A549 (cell line): ENCODE data around the gene PDE4D. TPM values are rescaled to one million over a fixed set of nuclear protein-coding genes. Genes with fewer than 3 reads are reported as not detected.
"Not testable (repeated sequence)": the region's sequence is repeated elsewhere in the genome, so short reads cannot be mapped to it uniquely, and the experiment has no call there.

Source experiments
- ATAC-seq, 2 experiments: fragments of 200-7000 bp in 1 of 2; fragments of >200 bp in 1 of 2; cut with Nextera tagmentation in 1 of 2; cut with Tn5 transposase in 1 of 2; 3 replicates each; pipeline versions ENCODE4 v1.8.0 to v1.9.1; 2018 to 2020; ENCODE audit warnings: mild to moderate bottlenecking in 1 of 2, moderate library complexity in 1 of 2
- CTCF ChIA-PET: fragments of 300-600 bp; sonication (Branson Sonifier 250); formaldehyde crosslinking; extraction: SDS; loops from one replicate; lab custom pipeline; 2021; ENCODE audit warnings: antibody characterized with exemption, inconsistent platforms; lab: Yijun Ruan, JAX
- POLR2A ChIA-PET: fragments of 350-600 bp; formaldehyde crosslinking; extraction: SDS; loops from one replicate; lab custom pipeline; 2021; ENCODE audit warnings: antibody characterized with exemption, inconsistent platforms; lab: Yijun Ruan, JAX
- DNase-seq, 2 experiments: peaks; one replicate each; pipeline versions ENCODE4 v3.0.0 to v3.0.0-alpha.2; 2011 to 2016; ENCODE audit warnings: low read depth in 1 of 2, low spot score in 1 of 2
- FAIRE-seq: peaks from 2 replicates; lab custom pipeline; 2011; peaks lifted over from hg19 to GRCh38; lab: Jason Lieb, UNC
- H3K27ac ChIP-seq, 2 experiments: fragments of >200 bp; sonication (Bioruptor Twin); formaldehyde crosslinking; 3 replicates each; pipeline ENCODE4 v1.5.1; 2016 to 2017
- H3K4me1 ChIP-seq: fragments of >200 bp; sonication (Bioruptor Twin); formaldehyde crosslinking; 3 replicates; pipeline ENCODE4 v1.6.1; 2016
- H3K4me2 ChIP-seq: fragments of >200 bp; sonication (Bioruptor Twin); formaldehyde crosslinking; 3 replicates; pipeline ENCODE4 v1.6.1; 2016
- H3K4me3 ChIP-seq: fragments of >200 bp; sonication (Bioruptor Twin); formaldehyde crosslinking; 3 replicates; pipeline ENCODE4 v1.5.1; 2016
- H3K9me3 ChIP-seq: fragments of >200 bp; sonication (Bioruptor Twin); formaldehyde crosslinking; 3 replicates; pipeline ENCODE4 v1.6.1; 2016
- CBX8 ChIP-seq: fragments of 200-600 bp; sonication (generic); IDR thresholded peaks from 2 replicates; pipeline ENCODE4 v1.6.1; 2016
- CEBPB ChIP-seq, 2 experiments: fragments of >200 bp in 1 of 2; sonication (Bioruptor Twin) in 1 of 2; formaldehyde crosslinking in 1 of 2; IDR thresholded peaks; 2 replicates each; pipeline ENCODE4 v1.6.1; 2012 to 2016
- CHD2 ChIP-seq: fragments of 150-350 bp; IDR thresholded peaks from 2 replicates; pipeline ENCODE4 v1.6.1; 2014; ENCODE audit warnings: low read length; ENCODE audit not compliant: partially characterized antibody
- EHMT2 ChIP-seq: fragments of 200-600 bp; sonication (generic); IDR thresholded peaks from 2 replicates; pipeline ENCODE4 v1.6.1; 2016; ENCODE audit warnings: antibody characterized with exemption, low read depth, mild to moderate bottlenecking, moderate library complexity
- FOSB ChIP-seq: fragments of 250-450 bp; sonication (Bioruptor Pico); IDR thresholded peaks from 2 replicates; pipeline ENCODE4 v1.5.0; 2020; ENCODE audit warnings: mild to moderate bottlenecking, moderate library complexity
- FOSL2 ChIP-seq, 2 experiments: fragments of 450-650 bp in 1 of 2; fragments of >200 bp in 1 of 2; sonication (Bioruptor Twin) in 1 of 2; formaldehyde crosslinking; IDR thresholded peaks; 2 replicates each; pipeline versions ENCODE4 v1.5.0 to v1.6.1; 2016 to 2020; ENCODE audit warnings: mild to moderate bottlenecking in 1 of 2, moderate library complexity in 1 of 2
- HMGXB4 ChIP-seq: fragments of 250-450 bp; sonication (Bioruptor Pico); IDR thresholded peaks from 2 replicates; pipeline ENCODE4 v1.5.0; 2021; ENCODE audit warnings: mild to moderate bottlenecking, moderate library complexity, borderline replicate concordance
- HOXA7 ChIP-seq: fragments of 250-450 bp; sonication (Bioruptor Pico); IDR thresholded peaks from 2 replicates; pipeline ENCODE4 v1.5.0; 2020; ENCODE audit warnings: mild to moderate bottlenecking, moderate library complexity
- HOXB5 ChIP-seq: fragments of 250-450 bp; sonication (Bioruptor Pico); IDR thresholded peaks from 2 replicates; pipeline ENCODE4 v1.5.0; 2020; ENCODE audit warnings: mild to moderate bottlenecking, moderate library complexity
- JUN ChIP-seq, 2 experiments: fragments of >200 bp; sonication (Bioruptor Twin); formaldehyde crosslinking; IDR thresholded peaks; 2 replicates in 1 of 2; 3 replicates in 1 of 2; pipeline ENCODE4 v1.6.1; 2016 to 2017
- MAX ChIP-seq: IDR thresholded peaks from 2 replicates; pipeline ENCODE4 v1.6.1; 2012
- NFE2L2 ChIP-seq: fragments of 150-350 bp; conservative IDR thresholded peaks from 2 replicates; pipeline ENCODE4 v1.6.1; 2014; ENCODE audit warnings: low read length
- PBX3 ChIP-seq: IDR thresholded peaks from 2 replicates; pipeline ENCODE4 v1.6.1; 2012
- POLR2A ChIP-seq: IDR thresholded peaks from 2 replicates; pipeline ENCODE4 v1.6.1; 2012; ENCODE audit warnings: mild to moderate bottlenecking, low read length
- POLR2AphosphoS2 ChIP-seq: conservative IDR thresholded peaks from 2 replicates; pipeline ENCODE4 v1.6.1; 2012; ENCODE audit warnings: low read length, improper control_type of control experiment, inconsistent platforms
- RAD21 ChIP-seq, 2 experiments: fragments of >200 bp in 1 of 2; sonication (Bioruptor Twin) in 1 of 2; formaldehyde crosslinking in 1 of 2; IDR thresholded peaks in 1 of 2; conservative IDR thresholded peaks in 1 of 2; 2 replicates in 1 of 2; 3 replicates in 1 of 2; pipeline ENCODE4 v1.6.1; 2012 to 2018; ENCODE audit warnings: inconsistent platforms in 1 of 2
- RARB ChIP-seq: fragments of 250-450 bp; sonication (Bioruptor Pico); IDR thresholded peaks from 2 replicates; pipeline ENCODE4 v1.8.0; 2021; ENCODE audit warnings: mild to moderate bottlenecking, moderate library complexity
- SREBF2 ChIP-seq: fragments of 450-650 bp; IDR thresholded peaks from 2 replicates; pipeline ENCODE4 v1.6.1; 2014; ENCODE audit warnings: mild to moderate bottlenecking, moderate library complexity
- TFCP2L1 ChIP-seq: fragments of 250-450 bp; sonication (Bioruptor Pico); IDR thresholded peaks from 2 replicates; pipeline ENCODE4 v1.5.0; 2021; ENCODE audit warnings: mild to moderate bottlenecking
- ZSCAN20 ChIP-seq: fragments of 250-450 bp; sonication (Bioruptor Pico); IDR thresholded peaks from 2 replicates; pipeline ENCODE4 v1.8.0; 2022; ENCODE audit warnings: mild to moderate bottlenecking, moderate library complexity
- WGBS: methylation state at CpG from one replicate; pipeline ENCODE4 v1.1.6; 2017; ENCODE audit errors: missing lambda C conversion rate; 5-methylcytosine and 5-hydroxymethylcytosine counted together
- polyA plus RNA-seq, 4 experiments: library from polyadenylated mRNA; depleted of rRNA in 3 of 4; stranded (reverse); fragments of >200 nt; fragmentation: RNase III in 1 of 4; extraction: RNeasy Plus Mini Kit Qiagen cat#74134 plus additional on column Dnase treatment in 1 of 4; gene quantifications; 2 replicates in 3 of 4; 3 replicates in 1 of 4; pipeline ENCODE4 v1.2.3, GENCODE V29; 2011 to 2017

PDE4D gene
- polyA plus RNA-seq, 2 of the 4 experiments (the other 2 are of a cell fraction) = 74.0 to 213 TPM

GRCh38 chr5:58998544-58998943 is 895.0 kb downstream of the PDE4D start:
- 22% methylated on average over 2 of the region's 2 CpGs for WGBS
- ATAC-seq (no peak), FAIRE-seq (no peak), DNase-seq (peak in 1 of 2 experiments; percentile 54)
- Histone ChIP-seq H3K9me3 (no peaks in the 10 kb centered on the region), H3K4me3 (peak overlapping the region; percentile 28; the same call in 2 of the 3 replicates), H3K4me1 (peaks cover 91% of the 10 kb centered on the region), H3K27ac (peak overlapping the region; percentile 48 to 74), H3K4me2 (peak overlapping the region; percentile 58)
- no peak for TF ChIP-seq TFCP2L1 (CRISPR knock-in tag)
- peak; percentile 69; the same call in 1 of the 2 replicates for TF ChIP-seq POLR2AphosphoS2
- TF ChIP-seq JUN (IDR thresholded peaks at IDR 0.05) = 0 out of 5 replicates have a peak, but pooled peaks of 1 of the 2 experiments have one; percentile 12
- no peak for TF ChIP-seq CEBPB (IDR thresholded peaks at IDR 0.05)
- ChIA-PET POLR2A (interaction anchor here (0.6 to 1.9 kb wide), 2 partner anchors 107 to 119 kb away, joined by 6 to 16 read pairs; no protein-coding TSS in a partner anchor), CTCF (interaction anchor here (2.1 to 3.3 kb wide), 4 partner anchors 12 to 176 kb away, joined by 6 to 17 read pairs (median 13); no protein-coding TSS in a partner anchor)

- ATAC-seq, FAIRE-seq, DNase-seq, H3K4me3 ChIP-seq, H3K9me3 ChIP-seq: not testable (repeated sequence)
- CTCF ChIA-PET = interaction anchor here (0.9 to 1.4 kb wide), 3 partner anchors 104 to 193 kb away, joined by 3 to 10 read pairs (median 4); no protein-coding TSS in a partner anchor
- H3K4me1 ChIP-seq = peaks cover 91% of the 10 kb centered on the region
- TF ChIP-seq FOSB (CRISPR knock-in tag) = peak; percentile 37; the same call in 1 of the 2 replicates
- 0 out of 2 replicates have a peak, but pooled peaks have one; percentile 48 for TF ChIP-seq HOXB5 (CRISPR knock-in tag)
- TF ChIP-seq JUN (IDR thresholded peaks at IDR 0.05) = 0 out of 5 replicates have a peak, but pooled peaks of 1 of the 2 experiments have one; percentile 20
- H3K4me2 ChIP-seq = peak overlapping the region; percentile 58
- H3K27ac ChIP-seq = peak overlapping the region; percentile 48 to 75; a peak in 3 of 6 replicates
- POLR2A ChIA-PET = interaction anchor here (0.8 kb wide), 1 partner anchor 93 kb away, joined by 3 read pairs; no protein-coding TSS in a partner anchor
- 83% methylated on average over 3 of the region's 3 CpGs for WGBS
These were observed 897.7 kb downstream of the PDE4D start for GRCh38 chr5:58995779-58996178.

- H3K27ac ChIP-seq = peak overlapping the region; percentile 9 to 57; a peak in 3 of 6 replicates
- no peak for TF ChIP-seq JUN (IDR thresholded peaks at IDR 0.05)
- FAIRE-seq (no peak), DNase-seq (no peak), ATAC-seq (no peak)
- 55% methylated on average over 1 of the region's 1 CpG for whole genome bisulfite sequencing
- H3K4me3 ChIP-seq = no peak overlapping the region
- H3K4me1 ChIP-seq = peaks cover 91% of the 10 kb centered on the region
- CTCF ChIA-PET = no interaction called here
- POLR2A ChIA-PET = interaction anchor here (0.8 kb wide), 1 partner anchor 9 kb away, joined by 3 read pairs; no protein-coding TSS in a partner anchor
- H3K9me3 ChIP-seq = no peaks in the 10 kb centered on the region
- H3K4me2 ChIP-seq = peak overlapping the region; percentile 47
These were observed 900.1 kb downstream of the PDE4D start for GRCh38 chr5:58993461-58993860.

GRCh38 chr5:58988938-58989337 is 904.6 kb downstream of the PDE4D start:
- ChIA-PET POLR2A (no interaction called here), CTCF (no interaction called here)
- DNase-seq (no peak), ATAC-seq (no peak), FAIRE-seq (no peak)
- H3K27ac ChIP-seq = peak overlapping the region in 1 of 2 experiments; percentile 55; a peak in 2 of 6 replicates
- H3K4me1 ChIP-seq = peaks cover 100% of the 10 kb centered on the region
- H3K4me3 ChIP-seq = no peak overlapping the region
- H3K4me2 ChIP-seq = no peak overlapping the region
- TF ChIP-seq HMGXB4 (no peak), EHMT2 (no peak), NFE2L2 (no peak), FOSL2 (IDR thresholded peaks at IDR 0.05) (no peak), FOSL2 (CRISPR knock-in tag; IDR thresholded peaks at IDR 0.05) (no peak), CBX8 (no peak), RARB (peak; percentile 12; the same call in 1 of the 2 replicates), POLR2AphosphoS2 (0 out of 2 replicates have a peak, but pooled peaks have one; percentile 52), PBX3 (no peak), ZSCAN20 (CRISPR knock-in tag) (no peak), MAX (no peak), RAD21 (conservative IDR thresholded peaks at IDR 0.05 in 1 of 2, IDR thresholded peaks at IDR 0.05 in 1 of 2) (no peak), CHD2 (no peak), POLR2A (no peak), SREBF2 (no peak), HOXA7 (0 out of 2 replicates have a peak, but pooled peaks have one; percentile 26)
- 89% methylated on average over 2 of the region's 2 CpGs for WGBS
- H3K9me3 ChIP-seq = no peaks in the 10 kb centered on the region
